Trophoblast cell (in vitro differentiated cells and primary cell): ENCODE measurements around the gene NFIC.
A peak's percentile ranks its signal among the peaks of the same experiment; 100 is the strongest.

ENCODE experiments used
- DNase-seq, 2 donors: peaks; one replicate each; pipeline ENCODE4 v3.0.0-alpha.2; 2016
- H2AFZ ChIP-seq: 2 replicates; pipeline ENCODE4 v1.6.1; 2013; ENCODE audit warnings: low read length, moderate library complexity, mild to moderate bottlenecking; ENCODE audit not compliant: insufficient read depth, poor library complexity
- H2AK5ac ChIP-seq: 2 replicates; pipeline ENCODE4 v1.6.1; 2013; ENCODE audit warnings: mild to moderate bottlenecking, low read length
- H2BK120ac ChIP-seq: 2 replicates; pipeline ENCODE4 v1.6.1; 2013; ENCODE audit warnings: low read length, mild to moderate bottlenecking, moderate library complexity; ENCODE audit not compliant: insufficient read depth, poor library complexity
- H2BK12ac ChIP-seq: 2 replicates; pipeline ENCODE4 v1.6.1; 2013; ENCODE audit warnings: mild to moderate bottlenecking, low read length, moderate library complexity
- H2BK5ac ChIP-seq: 2 replicates; pipeline ENCODE4 v1.6.1; 2013; ENCODE audit warnings: low read length, low read depth, moderate library complexity, mild to moderate bottlenecking; ENCODE audit not compliant: poor library complexity
- H3K14ac ChIP-seq: 2 replicates; pipeline ENCODE4 v1.6.1; 2013; ENCODE audit warnings: mild to moderate bottlenecking, low read length
- H3K18ac ChIP-seq: 2 replicates; pipeline ENCODE4 v1.6.1; 2013; ENCODE audit warnings: mild to moderate bottlenecking, low read length
- H3K23ac ChIP-seq: 2 replicates; pipeline ENCODE4 v1.6.1; 2013; ENCODE audit warnings: low read length
- H3K27ac ChIP-seq: 2 replicates; pipeline ENCODE4 v1.5.1; 2013; ENCODE audit warnings: low read depth, mild to moderate bottlenecking, inconsistent platforms, low read length, moderate library complexity
- H3K27me3 ChIP-seq: 2 replicates; pipeline ENCODE4 v1.6.1; 2013; ENCODE audit warnings: inconsistent platforms, mild to moderate bottlenecking, low read length, moderate library complexity; ENCODE audit not compliant: insufficient read depth
- H3K36me3 ChIP-seq, 2 experiments: 1 replicate in 1 of 2; 2 replicates in 1 of 2; pipeline ENCODE4 v1.6.1; 2013; ENCODE audit warnings: low read length in 2 of 2, mild to moderate bottlenecking in 2 of 2, moderate library complexity in 1 of 2; ENCODE audit not compliant: insufficient read depth in 2 of 2, control insufficient read depth in 1 of 2
- H3K4ac ChIP-seq: 2 replicates; pipeline ENCODE4 v1.6.1; 2013; ENCODE audit warnings: low read depth, mild to moderate bottlenecking, low read length, moderate library complexity
- H3K4me1 ChIP-seq, 2 experiments: 1 replicate in 1 of 2; 2 replicates in 1 of 2; pipeline ENCODE4 v1.6.1; 2013; ENCODE audit warnings: low read length in 2 of 2, mild to moderate bottlenecking in 2 of 2, moderate library complexity in 1 of 2; ENCODE audit not compliant: insufficient read depth in 2 of 2, control insufficient read depth in 1 of 2
- H3K4me2 ChIP-seq: 2 replicates; pipeline ENCODE4 v1.6.1; 2013; ENCODE audit warnings: inconsistent platforms, mild to moderate bottlenecking, low read length, moderate library complexity
- H3K4me3 ChIP-seq: 2 replicates; pipeline ENCODE4 v1.5.1; 2013; ENCODE audit warnings: mild to moderate bottlenecking, low read depth, low read length, inconsistent platforms
- H3K79me1 ChIP-seq: one replicate; pipeline ENCODE4 v1.6.1; 2013; ENCODE audit warnings: low read length
- H3K79me2 ChIP-seq: 2 replicates; pipeline ENCODE4 v1.6.1; 2013; ENCODE audit warnings: low read length, mild to moderate bottlenecking; ENCODE audit not compliant: control insufficient read depth, insufficient read depth, poor library complexity
- H3K9ac ChIP-seq: 2 replicates; pipeline ENCODE4 v1.6.1; 2013; ENCODE audit warnings: mild to moderate bottlenecking, low read length
- H3K9me3 ChIP-seq: 2 replicates; pipeline ENCODE4 v1.6.1; 2013; ENCODE audit warnings: low read depth, mild to moderate bottlenecking, control low read depth, inconsistent platforms, low read length; ENCODE audit not compliant: insufficient read depth
- H4K12ac ChIP-seq: 2 replicates; pipeline ENCODE4 v1.6.1; 2013; ENCODE audit warnings: low read depth, mild to moderate bottlenecking, low read length, moderate library complexity
- H4K8ac ChIP-seq: 2 replicates; pipeline ENCODE4 v1.6.1; 2013; ENCODE audit warnings: low read depth, mild to moderate bottlenecking, low read length, moderate library complexity
- H4K91ac ChIP-seq: one replicate; pipeline ENCODE4 v1.6.1; 2013; ENCODE audit warnings: low read depth, mild to moderate bottlenecking, low read length, moderate library complexity
- WGBS: extraction: QIAGEN DNeasy Blood & Tissue Kit; methylation state at CpG from one replicate; pipeline ENCODE4 v1.1.7; 2013; ENCODE audit warnings: missing lambda C conversion rate; ENCODE audit not compliant: insufficient read length, insufficient coverage; ENCODE audit errors: extremely low coverage; 5-methylcytosine and 5-hydroxymethylcytosine counted together

Gene NFIC

GRCh38 chr19:3456925-3457527, 90.6 kb downstream of the NFIC start:
- H2BK12ac ChIP-seq, result no peak overlapping the region
- H2AK5ac ChIP-seq, result no peak overlapping the region
- no peaks in the 10 kb centered on the region for H3K36me3 ChIP-seq
- no peak overlapping the region for H2AFZ ChIP-seq
- H4K12ac ChIP-seq, result no peak overlapping the region
- H4K91ac ChIP-seq, result no peak overlapping the region
- no peak overlapping the region for H3K4ac ChIP-seq
- WGBS, result no CpG with 5 or more reads among the region's 18 CpGs
- H3K9me3 ChIP-seq, result no peaks in the 10 kb centered on the region
- no peak overlapping the region for H3K27ac ChIP-seq
- H3K9ac ChIP-seq, result no peak overlapping the region
- H3K79me1 ChIP-seq, result no peaks in the 10 kb centered on the region
- no peak overlapping the region for H2BK120ac ChIP-seq
- no peak overlapping the region for H3K18ac ChIP-seq
- H3K4me1 ChIP-seq, result peaks cover 2 to 9% of the 10 kb centered on the region in 2 experiments
- H3K79me2 ChIP-seq, result no peaks in the 10 kb centered on the region
- no peak overlapping the region for H3K23ac ChIP-seq
- H3K4me3 ChIP-seq, result no peak overlapping the region
- peaks cover 4% of the 10 kb centered on the region for H3K27me3 ChIP-seq
- no peak overlapping the region for H4K8ac ChIP-seq
- DNase-seq, result no peak
- no peak overlapping the region for H3K14ac ChIP-seq
- no peak overlapping the region for H2BK5ac ChIP-seq
- H3K4me2 ChIP-seq, result no peak overlapping the region

DNA sequence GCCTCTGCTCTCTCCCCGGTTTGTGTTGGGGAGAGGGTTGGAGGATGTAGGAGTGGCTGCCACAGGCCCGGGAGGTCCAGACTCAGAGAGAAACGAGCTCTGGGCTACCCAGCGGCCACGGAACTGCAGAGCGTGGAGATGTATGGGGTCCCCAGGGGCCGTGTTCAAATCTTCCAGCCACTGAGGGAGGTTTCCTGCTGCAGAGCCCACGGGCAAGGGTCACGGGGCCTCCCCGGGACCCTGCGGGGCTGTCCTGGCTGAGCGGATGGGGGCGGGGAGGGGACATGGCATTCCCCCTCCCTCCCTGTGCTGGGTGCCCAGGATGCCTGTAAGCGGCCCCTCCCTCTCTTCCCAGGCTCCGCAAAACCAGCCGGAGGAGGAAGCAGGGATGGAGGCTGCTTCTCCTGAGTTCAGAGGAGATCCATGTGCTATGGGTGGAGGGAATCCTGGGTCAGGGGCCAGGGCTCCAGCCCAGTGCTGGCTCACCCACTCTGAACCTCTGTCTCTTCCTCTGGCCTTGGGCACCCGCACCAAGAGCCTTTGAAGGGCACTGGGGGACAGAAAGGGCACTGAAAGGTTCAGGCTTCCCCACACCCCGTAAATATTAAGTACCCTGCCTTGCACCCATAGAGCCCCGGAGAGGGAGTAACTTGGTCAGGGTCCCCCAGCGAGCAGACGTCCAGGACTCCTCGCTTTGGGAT, 91.3 kb downstream of the NFIC start:
- H3K18ac ChIP-seq, result no peak overlapping the region
- H3K79me1 ChIP-seq, result no peaks in the 10 kb centered on the region
- no peak for DNase-seq
- peaks cover 2 to 9% of the 10 kb centered on the region in 2 experiments for H3K4me1 ChIP-seq
- H3K79me2 ChIP-seq, result no peaks in the 10 kb centered on the region
- H3K4me3 ChIP-seq, result no peak overlapping the region
- no peak overlapping the region for H3K27ac ChIP-seq
- no peak overlapping the region for H2AFZ ChIP-seq
- H3K4me2 ChIP-seq, result no peak overlapping the region
- no peak overlapping the region for H2BK120ac ChIP-seq
- no peak overlapping the region for H4K91ac ChIP-seq
- H3K14ac ChIP-seq, result no peak overlapping the region
- H3K36me3 ChIP-seq, result no peaks in the 10 kb centered on the region
- H2AK5ac ChIP-seq, result no peak overlapping the region
- H4K12ac ChIP-seq, result no peak overlapping the region
- no peak overlapping the region for H3K23ac ChIP-seq
- no CpG with 5 or more reads among the region's 22 CpGs for WGBS
- peaks cover 7% of the 10 kb centered on the region for H3K27me3 ChIP-seq
- no peak overlapping the region for H2BK5ac ChIP-seq
- no peak overlapping the region for H3K4ac ChIP-seq
- no peak overlapping the region for H2BK12ac ChIP-seq
- H4K8ac ChIP-seq, result no peak overlapping the region
- no peak overlapping the region for H3K9ac ChIP-seq
- H3K9me3 ChIP-seq, result no peaks in the 10 kb centered on the region

- Histone ChIP-seq H2BK12ac (no peak overlapping the region), H3K79me2 (no peaks in the 10 kb centered on the region), H3K4me1 (peaks cover 2 to 9% of the 10 kb centered on the region in 2 experiments), H3K9me3 (peaks cover 3% of the 10 kb centered on the region), H3K18ac (no peak overlapping the region), H4K12ac (no peak overlapping the region), H3K23ac (no peak overlapping the region), H2AK5ac (no peak overlapping the region), H3K4me2 (no peak overlapping the region), H3K36me3 (no peaks in the 10 kb centered on the region), H2BK120ac (no peak overlapping the region), H3K79me1 (no peaks in the 10 kb centered on the region), H2AFZ (no peak overlapping the region), H2BK5ac (no peak overlapping the region), H4K8ac (no peak overlapping the region), H4K91ac (no peak overlapping the region), H3K14ac (no peak overlapping the region), H3K27me3 (peaks cover 14% of the 10 kb centered on the region), H3K4me3 (no peak overlapping the region), H3K9ac (no peak overlapping the region), H3K4ac (no peak overlapping the region), H3K27ac (no peak overlapping the region)
- no peak for DNase-seq
- no CpG with 5 or more reads among the region's 19 CpGs for WGBS
Observed at GRCh38 chr19:3458229-3459088, 92.1 kb downstream of the NFIC start.

- Histone ChIP-seq H2BK120ac (no peak overlapping the region), H4K12ac (no peak overlapping the region)
- WGBS, result no CpG with 5 or more reads among the region's 26 CpGs
Observed at GRCh38 chr19:3459089-3459881, 92.9 kb downstream of the NFIC start.

More at GRCh38 chr19:3459089-3459881, 92.9 kb downstream of the NFIC start:
- Histone ChIP-seq H3K36me3 (no peaks in the 10 kb centered on the region), H4K8ac (no peak overlapping the region), H3K18ac (no peak overlapping the region), H3K4me2 (no peak overlapping the region), H3K4me3 (no peak overlapping the region), H3K79me2 (no peaks in the 10 kb centered on the region), H4K91ac (no peak overlapping the region), H3K23ac (no peak overlapping the region), H3K9ac (no peak overlapping the region), H3K79me1 (no peaks in the 10 kb centered on the region), H2AK5ac (no peak overlapping the region), H3K27me3 (peaks cover 23% of the 10 kb centered on the region), H2AFZ (no peak overlapping the region), H3K4me1 (peaks cover 2% of the 10 kb centered on the region in 2 experiments), H2BK5ac (no peak overlapping the region), H3K9me3 (peaks cover 3% of the 10 kb centered on the region), H2BK12ac (no peak overlapping the region), H3K4ac (no peak overlapping the region), H3K14ac (no peak overlapping the region), H3K27ac (no peak overlapping the region)
- peak in 1 of 2 donors; percentile 49 for DNase-seq
